GM21515 (cell line): Measurements from ENCODE around the gene DUSP14.
"Not testable (repeated sequence)": the region's sequence is repeated elsewhere in the genome, so short reads cannot be mapped to it uniquely, and the experiment has no call there.

Source experiments
- ATAC-seq: cut with Tn5 transposase; IDR thresholded peaks from one replicate; pipeline ENCODE4 v1.9.1; 2021; ENCODE audit not compliant: unreplicated experiment

DUSP14 gene

DNA sequence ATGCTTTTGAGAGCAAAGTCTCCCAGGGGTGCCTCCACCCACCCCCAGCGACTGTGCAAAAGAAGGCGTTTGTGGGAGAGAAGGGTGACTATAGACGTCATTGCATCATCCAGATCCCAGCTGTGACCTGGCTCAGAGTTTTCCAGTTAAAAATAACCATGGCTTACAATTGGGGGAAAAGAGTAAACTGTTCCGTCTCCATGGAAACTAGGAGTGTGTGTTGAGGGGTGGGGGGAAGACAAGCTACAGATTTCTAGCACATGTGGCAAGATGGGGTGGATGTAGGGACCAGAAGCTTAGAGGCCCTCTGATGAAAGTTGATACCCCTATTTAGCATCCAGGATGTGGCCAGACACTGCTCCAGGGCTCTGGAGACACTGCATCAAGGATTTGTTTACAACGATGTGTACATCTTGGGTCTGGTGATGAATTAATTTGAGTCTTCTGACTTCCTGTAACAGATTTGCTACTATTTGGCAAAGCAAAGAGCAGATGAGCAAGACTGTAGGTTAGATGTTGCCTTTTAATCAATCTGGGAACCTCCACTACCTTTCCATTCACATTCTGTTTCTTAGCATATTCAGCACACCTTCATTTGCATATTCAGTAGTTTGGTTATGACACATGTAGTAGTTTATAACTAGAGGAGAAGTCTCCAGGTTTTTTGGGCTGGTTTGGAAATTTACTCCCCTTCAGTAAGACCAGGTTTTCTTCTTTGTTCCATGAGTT is 6.2 kb upstream of the DUSP14 start:
- no peak for ATAC-seq

GRCh38 chr17:37485938-37486570 is 3.6 kb upstream of the DUSP14 start:
- no peak for ATAC-seq

- no peak for ATAC-seq
Observed at GRCh38 chr17:37488009-37488604, 1.6 kb upstream of the DUSP14 start.

DNA sequence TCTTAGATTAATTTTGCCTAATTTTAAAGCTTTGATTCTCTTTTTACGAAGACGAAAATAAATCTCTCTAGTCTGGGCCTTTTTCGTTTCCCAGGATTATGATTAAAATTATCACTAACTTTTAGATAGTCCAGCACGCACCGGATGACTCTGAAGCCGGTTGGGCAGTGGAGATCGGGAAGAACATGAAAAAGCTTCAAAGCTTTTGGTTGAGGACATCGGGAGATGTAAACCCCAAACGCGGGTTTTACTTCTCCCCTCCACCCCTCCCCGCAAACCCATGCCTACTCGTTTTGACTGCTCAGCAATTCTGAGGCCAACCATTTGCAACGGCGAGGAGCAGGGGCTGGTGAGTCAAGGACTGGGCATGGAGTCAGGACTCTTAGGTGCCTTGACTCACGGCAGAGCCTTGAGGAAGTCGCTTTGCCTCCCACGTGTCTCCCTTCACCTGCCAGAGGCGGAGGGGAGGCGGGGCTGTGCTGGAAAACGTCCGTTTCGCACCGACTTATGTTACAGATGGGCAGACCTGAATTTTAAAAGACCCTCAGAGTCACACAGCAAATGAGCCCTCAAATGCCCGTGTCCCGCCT is 989 bp upstream of the DUSP14 start:
- no peak for ATAC-seq

DNA sequence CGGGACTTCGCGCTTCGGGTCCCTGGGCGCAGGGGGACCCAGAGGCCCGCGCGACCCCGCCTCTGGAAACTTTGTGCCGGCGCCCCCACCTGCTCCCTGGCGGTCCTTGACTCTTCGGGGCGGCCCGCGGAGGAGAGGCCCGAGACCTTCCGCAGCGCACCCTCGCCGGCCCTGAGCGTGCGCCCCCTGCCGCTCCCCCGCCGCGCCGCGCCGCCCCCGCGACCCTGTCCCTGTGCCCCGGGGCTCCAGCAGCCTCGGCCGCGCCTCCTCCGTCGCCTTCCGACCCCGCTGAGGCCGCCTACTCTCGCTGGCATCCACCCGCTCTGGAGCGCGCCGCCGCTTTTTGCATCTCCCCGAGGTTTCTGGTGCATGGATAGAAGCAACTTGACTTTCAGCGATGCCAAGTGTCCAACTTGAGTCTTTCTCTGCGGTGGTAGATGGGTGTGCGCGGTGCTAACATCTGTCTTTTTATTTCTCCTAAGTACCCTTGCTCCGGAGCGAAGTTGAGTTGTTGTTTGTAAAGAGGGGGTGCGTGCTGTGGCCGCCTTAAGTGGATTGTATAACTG is 414 bp downstream of the DUSP14 start:
- peak; percentile 45 for ATAC-seq

DNA sequence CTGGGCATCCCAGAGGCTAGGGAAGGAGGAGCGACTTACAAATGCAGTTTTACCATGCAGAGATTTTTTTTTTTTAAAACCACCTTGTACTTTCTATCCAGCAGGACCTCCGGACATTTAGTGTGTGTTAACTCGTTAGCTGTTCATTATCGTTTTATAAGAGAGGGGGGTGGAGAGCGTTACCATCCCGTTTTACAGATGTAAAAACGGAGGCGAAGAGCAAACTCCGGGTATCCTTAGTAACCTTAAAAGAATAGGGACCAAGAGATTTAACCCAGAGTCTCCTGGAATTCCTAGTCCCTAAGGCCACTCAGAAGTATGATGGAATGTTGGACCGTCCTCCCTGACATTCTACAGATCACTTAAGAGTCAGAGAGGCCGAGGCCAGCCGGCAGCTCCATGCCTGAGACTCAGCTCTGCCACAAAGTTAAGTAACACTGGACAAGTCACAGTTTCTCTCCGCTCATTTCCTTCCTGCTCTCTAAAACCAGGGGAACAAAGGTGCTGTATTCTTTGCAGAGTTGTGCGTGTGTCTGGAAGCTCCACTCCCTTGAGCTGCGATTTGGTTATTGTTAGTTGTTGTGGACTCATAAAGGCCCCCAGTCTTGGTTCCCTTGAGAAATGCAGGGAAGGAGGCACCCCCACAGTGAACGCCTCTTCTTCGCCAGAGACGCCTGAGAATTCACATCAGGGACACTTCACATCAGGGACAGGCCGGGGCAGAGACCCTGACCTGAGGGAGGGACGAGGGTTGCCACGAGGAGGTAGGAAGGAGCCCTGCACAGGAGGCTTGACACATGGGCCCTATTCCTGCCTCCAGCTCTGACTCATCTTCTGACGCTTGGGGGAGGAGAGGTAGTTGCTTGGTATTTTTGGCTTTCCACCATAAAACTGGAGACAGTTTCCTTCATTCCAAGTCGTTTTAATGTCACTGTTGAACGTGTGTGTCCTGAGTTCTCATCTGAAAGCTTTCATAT is 1.2 kb downstream of the DUSP14 start:
- ATAC-seq = no peak

- ATAC-seq = no peak
Observed at GRCh38 chr17:37492167-37492566, 2.5 kb downstream of the DUSP14 start.

GRCh38 chr17:37493249-37494027 is 3.7 kb downstream of the DUSP14 start:
- no peak for ATAC-seq

DNA sequence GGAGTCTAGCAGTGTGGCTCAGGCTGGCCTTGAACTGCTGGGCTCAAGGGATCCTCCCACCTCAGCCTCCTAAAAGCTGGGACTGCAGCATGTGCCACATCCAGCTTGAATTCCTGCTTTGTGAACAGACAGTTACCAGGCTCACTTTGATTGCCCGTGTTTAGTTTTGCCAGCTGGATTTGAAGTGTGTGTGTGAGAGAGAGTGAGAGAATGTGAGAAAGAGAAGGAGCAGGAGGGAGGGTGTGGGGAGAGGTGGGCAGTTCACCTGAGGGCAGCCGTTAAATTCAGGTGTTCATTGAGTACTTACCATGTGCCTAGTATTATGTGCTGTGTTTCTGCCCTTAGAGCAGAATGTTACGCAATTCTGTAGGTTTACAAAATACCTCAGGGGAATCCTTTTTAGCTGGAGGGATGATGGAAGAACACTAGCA is 4.7 kb downstream of the DUSP14 start:
- ATAC-seq = no peak

- no peak for ATAC-seq
Observed at GRCh38 chr17:37494971-37495370, 5.3 kb downstream of the DUSP14 start.

- ATAC-seq = no peak
Observed at GRCh38 chr17:37500378-37500777, 10.7 kb downstream of the DUSP14 start.

GRCh38 chr17:37502009-37502936 is 12.6 kb downstream of the DUSP14 start:
- ATAC-seq = no peak

DNA sequence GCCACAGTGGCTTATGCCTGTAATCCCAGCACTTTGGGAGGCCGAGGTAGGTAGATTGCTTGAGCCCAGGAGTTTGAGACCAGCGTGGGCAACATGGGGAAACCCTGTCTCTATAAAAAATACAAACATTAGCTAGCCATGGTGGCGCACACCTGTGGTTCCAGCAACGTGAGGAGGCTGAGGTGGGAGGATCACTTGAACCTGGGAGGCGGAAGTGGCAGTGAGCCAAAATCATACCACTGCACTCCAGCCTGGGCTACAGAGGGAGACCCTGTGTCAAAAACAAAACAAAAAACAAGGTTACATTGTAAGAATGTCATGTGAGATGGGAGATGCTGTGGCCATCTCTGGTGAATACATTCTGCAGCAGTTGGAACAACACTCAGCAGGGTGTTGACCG is 13.5 kb downstream of the DUSP14 start:
- no peak for ATAC-seq

GRCh38 chr17:37505333-37505732 is 15.6 kb downstream of the DUSP14 start:
- no peak for ATAC-seq

DNA sequence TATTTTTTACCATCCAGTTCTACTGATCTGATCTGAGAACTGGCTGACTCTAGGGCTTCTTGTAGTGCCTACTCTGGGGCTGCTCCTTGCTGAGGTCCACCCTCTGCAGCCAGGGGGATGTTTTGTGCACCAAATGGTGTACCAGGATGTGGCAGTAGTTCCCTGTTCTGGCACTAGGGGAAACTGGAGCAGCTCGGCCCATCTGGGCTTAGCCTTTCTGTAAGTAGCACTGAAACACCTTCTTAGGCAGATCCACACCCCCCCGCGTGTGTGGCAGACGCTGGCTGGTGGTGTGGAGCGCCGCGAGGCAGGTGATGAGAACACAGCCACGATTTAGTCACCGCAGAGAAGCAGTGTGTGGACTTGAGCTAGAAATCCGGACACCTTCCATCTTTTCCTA is 17.0 kb downstream of the DUSP14 start:
- no peak for ATAC-seq

DNA sequence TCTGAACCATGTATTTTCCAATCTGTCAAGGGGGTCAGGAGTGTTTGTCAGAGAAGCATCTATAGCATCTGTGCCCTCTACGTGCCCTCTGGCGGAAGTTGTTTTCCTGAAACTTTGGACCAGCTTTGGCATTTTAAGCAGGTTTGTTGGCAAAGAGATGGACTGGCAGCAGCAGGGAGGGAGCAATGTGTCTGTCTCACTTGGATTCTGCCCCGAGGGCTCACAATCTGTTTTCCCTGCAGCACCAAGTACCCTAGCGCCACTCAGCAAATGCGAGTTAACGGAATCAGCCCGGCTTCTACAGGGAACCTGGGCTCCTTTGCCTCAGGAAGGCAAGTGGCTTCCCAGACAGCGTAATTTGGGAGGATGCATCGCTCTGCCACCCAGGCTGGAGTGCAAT is 17.4 kb downstream of the DUSP14 start:
- ATAC-seq = no peak

DNA sequence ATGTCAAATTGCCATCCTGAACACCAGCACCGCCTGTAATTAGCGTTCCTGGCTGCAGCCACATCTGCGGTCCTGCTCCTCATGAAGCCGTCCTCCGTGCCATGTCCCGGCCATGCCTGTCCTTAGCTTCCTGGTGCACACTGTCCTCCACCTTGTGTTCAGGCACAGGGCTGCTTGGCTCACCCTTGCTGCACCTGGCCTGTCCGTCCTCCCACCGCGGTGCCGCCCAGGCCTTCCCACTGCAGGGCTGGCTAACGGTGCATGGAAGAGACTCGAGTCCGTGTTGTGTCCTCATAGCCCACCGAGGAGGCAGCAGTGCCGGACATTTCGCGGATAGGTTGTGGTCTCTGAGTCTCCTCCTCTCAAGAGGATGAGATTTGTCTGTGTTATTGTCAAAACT is 20.4 kb downstream of the DUSP14 start:
- no peak for ATAC-seq

- ATAC-seq = not testable (repeated sequence)
Observed at GRCh38 chr17:37511642-37512041, 22.0 kb downstream of the DUSP14 start.
